Caco-2 (cell line): ENCODE data around the gene SLC38A10. TPM values are rescaled to one million over a fixed set of nuclear protein-coding genes. Genes with fewer than 3 reads are reported as not detected.

ENCODE experiments used
- BruUV-seq: library from RNA; stranded (reverse); fragments of 400-500 nt; replicated peaks from 2 replicates; lab custom pipeline; 2021; lab: Mats Ljungman, UMichigan
- CTCF ChIA-PET: fragments of 300-600 bp; sonication (Branson Sonifier 250); formaldehyde crosslinking; loops from one replicate; lab custom pipeline; 2022; ENCODE audit warnings: antibody characterized with exemption; lab: Charles Lee
- POLR2A ChIA-PET: fragments of 300-600 bp; sonication (Branson Sonifier 250); formaldehyde crosslinking; loops from one replicate; lab custom pipeline; 2022; ENCODE audit warnings: antibody characterized with exemption; lab: Charles Lee
- DNase-seq, 2 experiments: peaks; one replicate each; pipeline versions ENCODE4 v3.0.0 to v3.0.0-alpha.2; 2020 to 2022
- H3K27me3 ChIP-seq: replicated peaks from 2 replicates; pipeline ENCODE4 v1.6.0; 2011; ENCODE audit warnings: low read length; ENCODE audit not compliant: control insufficient read depth, insufficient read depth
- H3K36me3 ChIP-seq: 2 replicates; pipeline ENCODE4 v1.5.1; 2011; ENCODE audit warnings: low read length; ENCODE audit not compliant: control insufficient read depth, insufficient read depth
- H3K4me1 ChIP-seq: fragments of 250-450 bp; sonication (Bioruptor Pico); 2 replicates; pipeline ENCODE4 v1.5.1; 2020; ENCODE audit warnings: mild to moderate bottlenecking
- H3K4me3 ChIP-seq: 2 replicates; pipeline ENCODE4 v1.5.1; 2011; ENCODE audit warnings: low read depth, mild to moderate bottlenecking, control low read depth, low read length
- H3K9me3 ChIP-seq: fragments of 250-450 bp; sonication (Bioruptor Pico); 2 replicates; pipeline ENCODE4 v1.5.1; 2020; ENCODE audit warnings: mild to moderate bottlenecking, moderate library complexity
- H3K27ac Mint-ChIP-seq: one replicate; pipeline ENCODE4 v1.8.0; 2022; ENCODE audit warnings: mixed read lengths; ENCODE audit not compliant: unreplicated experiment
- H3K27me3 Mint-ChIP-seq: one replicate; pipeline ENCODE4 v1.8.0; 2022; ENCODE audit warnings: mixed read lengths; ENCODE audit not compliant: insufficient read depth, unreplicated experiment
- H3K36me3 Mint-ChIP-seq: one replicate; pipeline ENCODE4 v1.8.0; 2022; ENCODE audit warnings: mild to moderate bottlenecking, mixed read lengths; ENCODE audit not compliant: insufficient read depth, unreplicated experiment
- H3K4me1 Mint-ChIP-seq: one replicate; pipeline ENCODE4 v1.8.0; 2022; ENCODE audit warnings: low read depth, mixed read lengths; ENCODE audit not compliant: unreplicated experiment
- H3K4me3 Mint-ChIP-seq: one replicate; pipeline ENCODE4 v1.8.0; 2022; ENCODE audit warnings: mild to moderate bottlenecking, moderate library complexity, mixed read lengths; ENCODE audit not compliant: unreplicated experiment
- H3K9me3 Mint-ChIP-seq: one replicate; pipeline ENCODE4 v1.8.0; 2022; ENCODE audit warnings: mixed read lengths; ENCODE audit not compliant: unreplicated experiment
- CTCF ChIP-seq, 2 experiments: fragments of 200-600 bp in 1 of 2; IDR thresholded peaks; 1 replicate in 1 of 2; 2 replicates in 1 of 2; pipeline versions ENCODE4 v1.5.1 to v1.8.0; 2011 to 2022; ENCODE audit warnings: antibody characterized with exemption in 1 of 2, control low read depth in 1 of 2, inconsistent platforms in 1 of 2, low read depth in 1 of 2, low read length in 1 of 2, mild to moderate bottlenecking in 1 of 2, moderate library complexity in 1 of 2; ENCODE audit not compliant: insufficient read depth in 1 of 2, severe bottlenecking in 1 of 2, unreplicated experiment in 1 of 2
- intact Hi-C: fragments of 100-400 bp; cut with micrococcal nuclease; formaldehyde crosslinking; loops from one replicate; pipeline ENCODE4 v1.10.0; 2022; ENCODE audit not compliant: unreplicated experiment
- total RNA-seq: library from RNA; stranded (reverse); gene quantifications from 2 replicates; pipeline ENCODE4 v1.2.3, GENCODE V29; 2022

The SLC38A10 gene
- total RNA-seq, 1 experiment from 2014 or later = 137 TPM

GRCh38 chr17:81232616-81233241 is 62.4 kb downstream of the SLC38A10 start:
- ChIA-PET POLR2A (no interaction called here), CTCF (no interaction called here)
- Mint-ChIP-seq H3K4me1 (peaks cover 13% of the 10 kb centered on the region), H3K9me3 (no peaks in the 10 kb centered on the region), H3K27me3 (no peaks in the 10 kb centered on the region), H3K36me3 (peaks cover 30% of the 10 kb centered on the region), H3K27ac (no peak overlapping the region), H3K4me3 (no peak overlapping the region)
- TF ChIP-seq CTCF (IDR thresholded peaks at IDR 0.05; ENCODE audit: insufficient read depth in 1 of 2, low read depth in 1 of 2, low read length in 1 of 2, severe bottlenecking in 1 of 2, unreplicated experiment in 1 of 2) = no peak
- Histone ChIP-seq H3K36me3 (peaks cover 5% of the 10 kb centered on the region), H3K4me1 (peaks cover 26% of the 10 kb centered on the region), H3K4me3 (no peak overlapping the region), H3K9me3 (no peaks in the 10 kb centered on the region), H3K27me3 (no peaks in the 10 kb centered on the region)
- BruUV-seq = no TSS peak
- intact Hi-C loops = no loop called here
- no peak for DNase-seq

GRCh38 chr17:81231766-81232581 is 63.1 kb downstream of the SLC38A10 start:
- ChIA-PET POLR2A (no interaction called here), CTCF (no interaction called here)
- H3K4me3 ChIP-seq = no peak overlapping the region
- no peak overlapping the region for H3K4me3 Mint-ChIP-seq
- BruUV-seq = no TSS peak
- peaks cover 30% of the 10 kb centered on the region for H3K36me3 Mint-ChIP-seq
- H3K27me3 Mint-ChIP-seq = no peaks in the 10 kb centered on the region
- 0 out of 2 replicates have a peak, but pooled peaks cover 2% of the 10 kb centered on the region for H3K9me3 ChIP-seq
- intact Hi-C loops = no loop called here
- H3K27me3 ChIP-seq = no peaks in the 10 kb centered on the region
- TF ChIP-seq CTCF (IDR thresholded peaks at IDR 0.05; ENCODE audit: insufficient read depth in 1 of 2, low read depth in 1 of 2, low read length in 1 of 2, severe bottlenecking in 1 of 2, unreplicated experiment in 1 of 2) = no peak
- H3K27ac Mint-ChIP-seq = no peak overlapping the region
- H3K36me3 ChIP-seq = peaks cover 5% of the 10 kb centered on the region
- peaks cover 13% of the 10 kb centered on the region for H3K4me1 Mint-ChIP-seq
- DNase-seq = no peak
- H3K9me3 Mint-ChIP-seq = no peaks in the 10 kb centered on the region
- H3K4me1 ChIP-seq = peaks cover 25% of the 10 kb centered on the region

- ChIA-PET CTCF (interaction anchor here (1.3 kb wide), 1 partner anchor 88 kb away, joined by 3 read pairs; no protein-coding TSS in a partner anchor), POLR2A (no interaction called here)
- intact Hi-C loops = no loop called here
- Histone ChIP-seq H3K9me3 (0 out of 2 replicates have a peak, but pooled peaks cover 3% of the 10 kb centered on the region), H3K4me3 (no peak overlapping the region), H3K27me3 (no peaks in the 10 kb centered on the region), H3K4me1 (peaks cover 25% of the 10 kb centered on the region), H3K36me3 (peaks cover 5% of the 10 kb centered on the region)
- no peak for DNase-seq
- H3K4me3 Mint-ChIP-seq = no peak overlapping the region
- H3K9me3 Mint-ChIP-seq = no peaks in the 10 kb centered on the region
- BruUV-seq = no TSS peak
- peaks cover 30% of the 10 kb centered on the region for H3K36me3 Mint-ChIP-seq
- H3K27me3 Mint-ChIP-seq = no peaks in the 10 kb centered on the region
- no peak overlapping the region for H3K27ac Mint-ChIP-seq
- no peak for TF ChIP-seq CTCF (IDR thresholded peaks at IDR 0.05; ENCODE audit: insufficient read depth in 1 of 2, low read depth in 1 of 2, low read length in 1 of 2, severe bottlenecking in 1 of 2, unreplicated experiment in 1 of 2)
- H3K4me1 Mint-ChIP-seq = peaks cover 13% of the 10 kb centered on the region
Measured at GRCh38 chr17:81231121-81231645, 63.9 kb downstream of the SLC38A10 start.
